ENCODE measurements around the gene LRRC66. TPM values are rescaled to one million over a fixed set of nuclear protein-coding genes. Genes with fewer than 3 reads are reported as not detected.

The LRRC66 gene
- total RNA-seq, 4 donors from 2014 or later = 0.25 to 0.64 TPM; not detected in 2

DNA sequence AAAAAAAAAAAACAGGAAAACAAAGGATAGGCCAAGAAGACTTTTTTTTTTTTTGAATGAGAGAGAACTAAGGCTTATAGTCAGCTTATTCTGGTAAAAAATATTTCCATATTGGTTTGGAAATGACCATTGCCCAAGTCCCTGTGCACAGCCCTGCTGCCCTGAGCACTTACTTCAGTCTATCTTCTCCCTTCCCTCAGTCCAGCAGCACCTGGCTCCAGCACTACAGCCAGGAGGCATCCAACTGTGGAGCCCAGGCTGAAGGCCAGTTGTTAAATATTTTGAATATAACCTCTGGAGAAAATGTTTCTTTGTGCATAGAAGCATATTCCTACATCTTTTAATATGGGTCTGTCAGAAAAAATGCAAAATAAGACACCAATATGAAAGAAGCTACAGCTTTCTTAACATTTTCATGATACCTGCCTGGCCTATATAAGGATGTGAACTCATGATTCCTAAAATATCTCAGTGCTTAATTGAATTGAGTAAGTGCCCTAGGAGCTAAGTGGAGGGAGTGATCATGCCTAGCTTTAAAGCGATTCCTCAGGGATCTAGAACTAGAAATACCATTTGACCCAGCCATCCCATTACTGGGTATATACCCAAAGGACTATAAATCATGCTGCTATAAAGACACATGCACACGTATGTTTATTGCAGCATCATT lies 14.4 kb downstream of the LRRC66 start:
- no peaks in the 10 kb centered on the region for H3K36me3 ChIP-seq
- TF ChIP-seq EP300 (IDR thresholded peaks at IDR 0.05) (no peak), POLR2A (IDR thresholded peaks at IDR 0.05) (no peak), POLR2AphosphoS5 (IDR thresholded peaks at IDR 0.05) (no peak)
- TF ChIP-seq, protein P1, sequence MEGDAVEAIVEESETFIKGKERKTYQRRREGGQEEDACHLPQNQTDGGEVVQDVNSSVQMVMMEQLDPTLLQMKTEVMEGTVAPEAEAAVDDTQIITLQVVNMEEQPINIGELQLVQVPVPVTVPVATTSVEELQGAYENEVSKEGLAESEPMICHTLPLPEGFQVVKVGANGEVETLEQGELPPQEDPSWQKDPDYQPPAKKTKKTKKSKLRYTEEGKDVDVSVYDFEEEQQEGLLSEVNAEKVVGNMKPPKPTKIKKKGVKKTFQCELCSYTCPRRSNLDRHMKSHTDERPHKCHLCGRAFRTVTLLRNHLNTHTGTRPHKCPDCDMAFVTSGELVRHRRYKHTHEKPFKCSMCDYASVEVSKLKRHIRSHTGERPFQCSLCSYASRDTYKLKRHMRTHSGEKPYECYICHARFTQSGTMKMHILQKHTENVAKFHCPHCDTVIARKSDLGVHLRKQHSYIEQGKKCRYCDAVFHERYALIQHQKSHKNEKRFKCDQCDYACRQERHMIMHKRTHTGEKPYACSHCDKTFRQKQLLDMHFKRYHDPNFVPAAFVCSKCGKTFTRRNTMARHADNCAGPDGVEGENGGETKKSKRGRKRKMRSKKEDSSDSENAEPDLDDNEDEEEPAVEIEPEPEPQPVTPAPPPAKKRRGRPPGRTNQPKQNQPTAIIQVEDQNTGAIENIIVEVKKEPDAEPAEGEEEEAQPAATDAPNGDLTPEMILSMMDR (IDR thresholded peaks at IDR 0.05) = no peak
- no peak overlapping the region for H3K4me3 ChIP-seq
- H3K27ac ChIP-seq = no peak overlapping the region
- H3K4me1 ChIP-seq = no peaks in the 10 kb centered on the region
- DNase-seq (ENCODE audit: low spot score in 2 of 2) = no peak
- 60% methylated on average over 2 of the region's 2 CpGs for WGBS
- no peaks in the 10 kb centered on the region for H3K9me3 ChIP-seq
- H3K27me3 ChIP-seq = no peaks in the 10 kb centered on the region

DNA sequence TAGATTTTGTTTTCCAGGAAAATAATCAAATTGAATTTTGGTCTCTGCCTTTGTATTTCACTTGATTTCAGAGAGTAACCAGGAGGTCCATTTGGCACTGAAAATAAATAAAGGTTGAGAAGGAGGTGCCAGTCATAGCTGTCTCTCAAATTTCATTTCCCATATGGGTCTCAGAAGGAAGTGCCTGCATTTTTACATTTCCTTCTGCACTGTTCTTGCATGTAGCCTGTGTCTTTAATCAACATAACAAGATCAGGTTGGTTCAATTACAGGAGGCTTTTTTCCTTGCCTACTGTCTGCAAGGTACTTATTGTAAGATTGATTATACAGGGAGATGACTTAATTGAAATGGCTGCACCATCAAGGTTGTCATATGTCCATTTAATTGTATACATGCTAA lies 15.7 kb downstream of the LRRC66 start:
- no peak for TF ChIP-seq POLR2A (IDR thresholded peaks at IDR 0.05)
- TF ChIP-seq EP300 (IDR thresholded peaks at IDR 0.05) = no peak
- TF ChIP-seq POLR2AphosphoS5 (IDR thresholded peaks at IDR 0.05) = no peak
- TF ChIP-seq, protein P1 (IDR thresholded peaks at IDR 0.05) = no peak
- Histone ChIP-seq H3K27ac (no peak overlapping the region), H3K27me3 (no peaks in the 10 kb centered on the region), H3K4me1 (no peaks in the 10 kb centered on the region), H3K9me3 (no peaks in the 10 kb centered on the region), H3K36me3 (no peaks in the 10 kb centered on the region), H3K4me3 (no peak overlapping the region)
- no peak for DNase-seq (ENCODE audit: low spot score in 2 of 2)

DNA sequence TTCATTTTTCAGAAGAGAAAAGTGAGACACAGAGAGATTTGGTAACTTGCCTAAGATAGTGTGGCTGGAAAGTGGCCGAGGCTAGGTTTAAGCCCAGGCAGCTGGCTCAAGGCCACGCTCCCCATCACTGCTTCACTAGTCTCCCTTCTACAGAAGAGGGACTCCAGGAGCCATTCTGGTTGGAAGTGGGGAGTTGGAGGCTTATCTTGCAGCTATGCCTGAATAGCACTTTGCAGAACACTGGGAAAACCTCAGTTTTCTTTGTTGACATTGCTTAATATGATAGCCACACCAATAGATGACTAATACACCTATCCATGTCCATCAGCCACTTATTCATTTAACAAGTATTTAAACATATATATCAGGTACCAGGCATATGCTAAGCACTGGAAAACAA lies 18.5 kb downstream of the LRRC66 start:
- Histone ChIP-seq H3K4me1 (no peaks in the 10 kb centered on the region), H3K4me3 (no peak overlapping the region), H3K9me3 (no peaks in the 10 kb centered on the region), H3K27me3 (no peaks in the 10 kb centered on the region), H3K36me3 (no peaks in the 10 kb centered on the region), H3K27ac (no peak overlapping the region)
- DNase-seq (ENCODE audit: low spot score in 2 of 2) = no peak
- TF ChIP-seq, protein P1 (IDR thresholded peaks at IDR 0.05) = no peak
- no peak for TF ChIP-seq POLR2A (IDR thresholded peaks at IDR 0.05)
- no peak for TF ChIP-seq POLR2AphosphoS5 (IDR thresholded peaks at IDR 0.05)
- no peak for TF ChIP-seq EP300 (IDR thresholded peaks at IDR 0.05)
- WGBS = 76% methylated on average over 2 of the region's 2 CpGs

DNA sequence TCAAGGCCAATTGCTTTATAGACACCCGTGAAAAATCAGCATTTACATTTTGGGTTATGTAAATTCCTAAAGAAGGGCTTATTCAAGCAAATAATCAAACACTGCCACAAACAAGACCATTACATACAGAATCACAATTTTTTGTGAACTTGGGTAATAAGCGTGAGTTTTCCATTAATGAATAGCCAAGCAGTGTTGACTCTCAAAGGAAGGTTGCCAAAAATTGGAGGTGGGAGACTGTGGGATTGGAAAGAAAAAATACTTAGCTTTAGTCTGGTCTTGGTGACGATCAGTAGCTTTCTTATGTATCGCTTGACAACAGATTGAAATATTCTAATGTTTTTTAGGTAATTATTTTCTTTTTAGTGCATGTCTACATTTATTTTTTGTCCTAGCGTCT lies 20.9 kb downstream of the LRRC66 start:
- WGBS = 83% methylated on average over 5 of the region's 5 CpGs
- Histone ChIP-seq H3K9me3 (no peaks in the 10 kb centered on the region), H3K27ac (no peak overlapping the region), H3K4me1 (no peaks in the 10 kb centered on the region), H3K4me3 (no peak overlapping the region), H3K27me3 (no peaks in the 10 kb centered on the region), H3K36me3 (no peaks in the 10 kb centered on the region)
- no peak for DNase-seq (ENCODE audit: low spot score in 2 of 2)
- TF ChIP-seq POLR2A (IDR thresholded peaks at IDR 0.05) (no peak), POLR2AphosphoS5 (IDR thresholded peaks at IDR 0.05) (no peak), EP300 (IDR thresholded peaks at IDR 0.05) (no peak)
- TF ChIP-seq, protein P1 (IDR thresholded peaks at IDR 0.05) = no peak

DNA sequence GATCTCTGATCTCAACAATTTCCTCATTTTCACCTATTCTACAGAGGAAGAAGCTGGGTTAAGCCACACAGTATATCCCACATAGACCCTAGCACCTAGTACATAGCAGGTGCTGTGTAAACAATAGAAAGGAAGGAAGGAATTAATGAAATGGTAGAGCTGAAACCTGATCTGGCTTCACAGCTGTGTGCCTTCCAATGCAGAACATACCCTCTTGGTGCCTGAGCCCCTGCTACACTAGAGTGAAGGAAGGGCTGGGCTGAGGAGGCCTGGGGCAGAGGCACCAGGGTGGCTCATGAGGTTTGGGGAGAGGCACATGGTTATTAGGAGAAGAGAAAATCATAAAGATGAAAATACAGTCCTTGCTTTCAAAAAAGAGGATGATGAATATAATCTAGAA lies 21.3 kb downstream of the LRRC66 start:
- Histone ChIP-seq H3K27me3 (no peaks in the 10 kb centered on the region), H3K4me1 (no peaks in the 10 kb centered on the region), H3K4me3 (no peak overlapping the region), H3K27ac (no peak overlapping the region), H3K36me3 (no peaks in the 10 kb centered on the region), H3K9me3 (no peaks in the 10 kb centered on the region)
- no peak for TF ChIP-seq EP300 (IDR thresholded peaks at IDR 0.05)
- TF ChIP-seq, protein P1 (IDR thresholded peaks at IDR 0.05) = no peak
- no peak for TF ChIP-seq POLR2AphosphoS5 (IDR thresholded peaks at IDR 0.05)
- no peak for TF ChIP-seq POLR2A (IDR thresholded peaks at IDR 0.05)
- no peak for DNase-seq (ENCODE audit: low spot score in 2 of 2)

All from suprapubic skin (tissue), 4 donors.